HG02870 (cell line): ENCODE measurements around the gene HNRNPH2.

Experiments
- ATAC-seq: cut with Tn5 transposase; IDR thresholded peaks from one replicate; pipeline ENCODE4 v1.9.1; 2021; ENCODE audit warnings: mild to moderate bottlenecking, moderate library complexity; ENCODE audit not compliant: unreplicated experiment

The HNRNPH2 gene, protein sequence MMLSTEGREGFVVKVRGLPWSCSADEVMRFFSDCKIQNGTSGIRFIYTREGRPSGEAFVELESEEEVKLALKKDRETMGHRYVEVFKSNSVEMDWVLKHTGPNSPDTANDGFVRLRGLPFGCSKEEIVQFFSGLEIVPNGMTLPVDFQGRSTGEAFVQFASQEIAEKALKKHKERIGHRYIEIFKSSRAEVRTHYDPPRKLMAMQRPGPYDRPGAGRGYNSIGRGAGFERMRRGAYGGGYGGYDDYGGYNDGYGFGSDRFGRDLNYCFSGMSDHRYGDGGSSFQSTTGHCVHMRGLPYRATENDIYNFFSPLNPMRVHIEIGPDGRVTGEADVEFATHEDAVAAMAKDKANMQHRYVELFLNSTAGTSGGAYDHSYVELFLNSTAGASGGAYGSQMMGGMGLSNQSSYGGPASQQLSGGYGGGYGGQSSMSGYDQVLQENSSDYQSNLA

DNA sequence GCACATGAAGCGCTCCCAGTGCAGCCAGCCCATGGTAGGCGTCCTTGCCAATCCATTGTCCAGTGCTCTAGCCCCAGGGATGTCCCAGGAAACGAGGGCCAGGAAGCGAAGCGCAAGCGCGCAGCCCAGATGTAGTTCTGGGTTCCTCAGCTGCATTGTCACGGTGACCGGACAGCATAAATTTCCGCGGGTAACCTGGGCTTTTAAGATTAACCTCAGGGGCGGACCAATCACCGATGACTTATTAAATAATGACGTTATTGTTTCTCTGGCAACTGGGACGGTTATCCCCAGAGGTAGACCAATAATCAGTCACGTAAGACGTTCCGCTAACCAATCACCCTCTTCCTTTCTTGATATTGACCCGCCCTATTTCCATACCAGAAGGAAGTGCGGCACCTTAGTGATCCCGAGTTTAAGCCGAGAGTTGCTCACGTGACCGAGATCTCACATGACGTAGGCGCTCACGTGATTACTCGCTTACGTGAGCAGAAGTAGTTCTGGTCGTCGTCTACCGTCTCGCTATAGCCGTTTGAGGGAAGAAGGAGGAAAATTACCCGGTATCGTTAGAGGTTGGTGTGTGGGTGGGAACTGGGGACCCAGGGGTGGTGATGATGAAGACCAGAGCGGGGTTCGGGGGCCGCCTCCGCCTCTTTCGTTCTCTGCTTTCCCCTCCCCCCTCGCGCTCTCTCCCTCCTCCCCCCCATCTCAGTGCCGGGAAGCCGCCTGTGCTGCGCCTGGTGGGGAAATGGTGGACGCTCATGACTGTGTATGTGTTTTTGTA is at the start of gene HNRNPH2, which contains the start of gene GLA:
Gene HNRNPH2 (plus strand): TSS at position 475 of the 784 bp plus-strand sequence. CDS start 3,767 bp downstream, outside the sequence.
Gene GLA (minus strand): TSS at position 178 of the 784 bp plus-strand sequence. CDS start 22 bp downstream, at position 156.
- ATAC-seq = peak; percentile 86

GRCh38 chrX:101359966-101360365 is 48.1 kb upstream of the HNRNPH2 start:
- ATAC-seq = no peak

- ATAC-seq = no peak
These were observed 47.6 kb upstream of the HNRNPH2 start for GRCh38 chrX:101360390-101360789.

GRCh38 chrX:101362116-101362515 is 45.9 kb upstream of the HNRNPH2 start:
- ATAC-seq = no peak

- no peak for ATAC-seq
These were observed 45.3 kb upstream of the HNRNPH2 start for GRCh38 chrX:101362757-101363156.

DNA sequence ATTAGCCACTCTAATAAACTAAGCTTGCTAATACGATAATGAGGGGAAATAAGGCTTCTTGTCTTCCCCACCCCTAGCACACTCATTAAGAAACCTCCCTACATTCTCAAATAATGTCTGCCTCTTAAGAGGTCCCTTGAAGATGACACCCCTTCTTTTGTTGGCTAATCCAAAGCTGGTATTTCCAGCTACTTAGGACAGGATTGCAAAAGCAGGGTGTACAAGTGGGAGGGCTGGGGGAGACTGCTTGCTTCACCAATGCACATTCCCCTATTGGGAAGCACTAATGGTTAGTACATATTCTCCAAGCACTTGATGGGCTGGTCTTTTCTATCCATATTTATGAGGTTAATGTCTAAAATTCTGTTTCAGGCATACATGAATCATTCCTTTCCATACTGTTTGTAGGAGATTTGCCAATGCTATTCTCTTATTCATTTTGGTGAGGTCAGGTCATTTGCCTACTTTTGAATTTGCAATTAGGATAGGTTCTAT is 42.7 kb upstream of the HNRNPH2 start:
- no peak for ATAC-seq

GRCh38 chrX:101368800-101369199 is 39.2 kb upstream of the HNRNPH2 start:
- ATAC-seq = no peak

GRCh38 chrX:101369687-101370086 is 38.3 kb upstream of the HNRNPH2 start:
- no peak for ATAC-seq

- peak; percentile 83 for ATAC-seq
These were observed 37.0 kb upstream of the HNRNPH2 start for GRCh38 chrX:101370888-101371504.

DNA sequence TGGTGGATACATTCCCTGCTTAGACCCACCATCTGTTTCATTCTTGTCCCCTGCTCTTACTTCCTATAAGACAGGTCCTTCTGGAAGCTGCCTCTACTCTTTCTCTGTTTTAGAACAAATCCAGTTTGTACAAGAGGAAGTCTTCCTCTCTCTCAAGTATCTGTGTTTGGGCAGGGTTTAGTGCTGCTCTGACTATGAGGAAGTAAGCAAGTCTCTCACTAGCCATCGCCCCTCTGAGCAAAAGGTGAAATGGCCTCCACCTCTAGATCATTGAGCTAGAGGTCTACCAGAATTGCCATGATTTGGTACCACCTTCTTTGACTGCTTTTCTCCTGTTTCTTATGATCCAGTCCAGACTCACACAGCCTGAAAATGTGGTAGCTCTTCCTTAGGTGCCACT is 30.5 kb upstream of the HNRNPH2 start:
- ATAC-seq = peak; percentile 44

- ATAC-seq = peak; percentile 63
These were observed 24.3 kb upstream of the HNRNPH2 start for GRCh38 chrX:101383679-101384205.

DNA sequence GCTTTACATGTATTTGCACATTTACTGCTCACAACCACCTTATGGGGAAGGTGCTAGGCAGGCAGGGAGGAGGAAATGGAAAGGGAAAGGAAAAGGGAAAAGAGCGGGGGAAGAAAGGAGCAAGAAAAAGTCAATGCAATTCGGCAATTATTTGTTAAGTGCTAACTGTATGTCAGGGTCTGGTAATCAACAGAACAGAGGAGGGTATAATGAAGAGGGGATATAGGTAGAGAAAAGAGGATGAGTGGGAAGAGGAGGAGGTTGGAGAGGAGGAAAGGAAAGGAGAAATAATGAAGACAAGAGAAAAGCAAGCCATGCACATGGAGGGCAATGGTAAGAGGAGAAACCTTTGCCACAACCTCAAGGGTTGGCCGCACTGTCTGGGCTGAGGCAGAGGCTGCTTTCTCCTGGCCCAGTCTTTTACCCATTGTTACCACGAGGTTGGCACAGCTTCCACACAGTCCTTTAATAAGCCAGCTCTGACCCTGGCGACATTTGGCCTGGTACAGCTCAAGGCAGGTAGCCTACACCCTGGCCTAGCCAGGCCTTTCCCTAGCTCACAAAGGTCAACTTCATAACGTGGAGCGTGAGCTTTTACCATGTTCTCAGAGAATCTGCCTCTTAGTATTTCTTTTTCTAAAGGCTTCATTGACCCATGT is 22.9 kb upstream of the HNRNPH2 start:
- no peak for ATAC-seq

DNA sequence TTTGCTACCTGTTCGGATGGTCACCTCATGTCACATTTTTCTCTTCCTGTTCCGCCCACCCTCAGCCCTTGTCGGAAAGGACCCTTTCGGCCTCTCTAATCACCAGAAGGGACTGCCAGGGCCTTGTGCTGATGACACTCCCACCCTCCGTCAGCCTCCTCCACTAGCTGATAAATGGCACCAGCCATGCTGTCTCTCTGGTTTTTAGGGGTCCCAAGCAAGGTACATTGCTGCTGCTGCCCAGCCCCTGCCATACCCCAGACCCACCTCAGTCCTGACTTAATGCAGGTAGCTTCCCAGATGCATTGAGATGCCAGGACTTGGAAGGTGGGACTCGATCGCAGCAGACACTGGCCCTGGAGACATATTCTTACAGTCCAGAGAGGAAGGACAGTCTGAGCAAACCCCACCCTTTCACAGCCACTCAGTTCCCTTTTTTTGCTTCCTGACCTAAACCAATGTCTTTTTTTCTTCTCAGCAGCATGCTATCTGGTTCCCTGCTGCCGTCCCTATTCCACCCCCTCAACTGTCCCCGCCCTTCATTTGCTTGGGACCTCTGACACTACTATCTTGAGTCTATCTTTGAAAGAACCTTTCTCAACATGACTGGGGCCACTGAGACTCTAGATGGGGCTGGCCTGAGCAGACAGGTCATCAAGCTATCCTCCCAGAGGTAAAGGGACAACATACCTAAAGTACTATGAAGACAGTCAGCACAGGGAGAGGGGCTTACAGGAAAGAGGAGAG is 22.1 kb upstream of the HNRNPH2 start, which contains the start of gene BTK:
Gene BTK (minus strand): TSS at position 397 of the 747 bp plus-strand sequence. CDS start 10,907 bp downstream, outside the sequence.
- ATAC-seq = peak; percentile 63

GRCh38 chrX:101386542-101386885 is 21.5 kb upstream of the HNRNPH2 start:
- ATAC-seq = no peak

- no peak for ATAC-seq
These were observed 19.4 kb upstream of the HNRNPH2 start for GRCh38 chrX:101388604-101389003.

DNA sequence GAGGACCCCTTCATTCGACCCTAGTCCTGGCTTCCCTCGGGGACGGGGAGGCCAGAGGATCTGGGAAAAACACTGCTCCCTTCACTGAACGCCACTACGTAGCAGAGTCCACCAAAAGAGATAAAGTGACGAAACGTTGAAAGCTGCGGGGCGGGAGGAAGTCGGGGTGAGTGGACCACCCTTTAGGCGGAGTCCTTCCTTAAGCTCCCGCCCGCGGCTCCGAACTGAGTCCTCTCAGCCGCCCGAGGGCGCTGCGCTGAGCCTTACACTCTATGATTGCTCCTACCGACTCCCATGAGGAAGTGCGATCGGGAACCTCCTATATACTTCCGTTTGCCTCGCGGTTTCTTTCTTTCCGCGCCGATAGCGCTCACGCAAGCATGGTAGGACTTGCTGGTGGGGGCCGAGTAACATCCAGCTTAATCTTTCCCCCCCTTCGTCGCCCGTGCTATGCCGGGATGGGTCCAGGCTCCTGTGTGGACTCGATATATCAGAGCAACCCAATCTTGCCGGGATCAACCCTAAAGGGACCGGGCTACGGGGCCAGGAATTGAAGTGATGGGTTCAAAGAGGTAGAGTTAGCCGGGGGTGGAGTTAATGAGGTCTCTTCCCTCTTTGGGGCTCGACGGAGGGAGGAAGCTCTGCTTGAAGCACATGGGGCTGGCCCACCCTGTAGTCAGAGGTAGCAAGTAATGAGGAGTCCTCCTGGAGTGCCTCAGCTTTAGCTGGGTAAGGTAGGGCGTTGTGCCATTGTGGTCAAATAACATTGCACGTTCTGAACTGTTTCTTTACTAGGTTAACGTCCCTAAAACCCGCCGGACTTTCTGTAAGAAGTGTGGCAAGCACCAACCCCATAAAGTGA is 17.1 kb upstream of the HNRNPH2 start, which contains the start of gene RPL36A:
Gene RPL36A (plus strand): TSS at position 348 of the 862 bp plus-strand sequence. CDS start 33 bp downstream, at position 381.
- ATAC-seq = peak; percentile 69

DNA sequence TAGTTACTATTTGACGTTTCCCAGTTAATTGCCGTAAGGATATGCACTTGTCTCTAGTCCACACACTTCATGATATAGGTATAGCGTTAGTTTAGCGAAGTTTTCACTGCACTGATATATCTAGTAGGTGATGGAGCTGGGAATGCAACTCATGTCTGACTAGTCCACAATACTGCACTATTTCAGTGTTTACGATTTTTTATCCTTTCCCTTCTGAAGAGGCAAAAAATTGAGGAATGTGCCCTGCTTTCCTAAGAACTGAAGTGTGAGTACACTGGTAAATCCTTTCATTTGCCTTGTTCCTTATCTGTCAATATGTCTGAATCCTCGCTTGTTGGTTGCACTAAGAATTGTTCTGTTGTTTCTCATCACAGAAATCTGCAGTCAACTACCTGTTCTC is 16.2 kb upstream of the HNRNPH2 start:
- no peak for ATAC-seq

DNA sequence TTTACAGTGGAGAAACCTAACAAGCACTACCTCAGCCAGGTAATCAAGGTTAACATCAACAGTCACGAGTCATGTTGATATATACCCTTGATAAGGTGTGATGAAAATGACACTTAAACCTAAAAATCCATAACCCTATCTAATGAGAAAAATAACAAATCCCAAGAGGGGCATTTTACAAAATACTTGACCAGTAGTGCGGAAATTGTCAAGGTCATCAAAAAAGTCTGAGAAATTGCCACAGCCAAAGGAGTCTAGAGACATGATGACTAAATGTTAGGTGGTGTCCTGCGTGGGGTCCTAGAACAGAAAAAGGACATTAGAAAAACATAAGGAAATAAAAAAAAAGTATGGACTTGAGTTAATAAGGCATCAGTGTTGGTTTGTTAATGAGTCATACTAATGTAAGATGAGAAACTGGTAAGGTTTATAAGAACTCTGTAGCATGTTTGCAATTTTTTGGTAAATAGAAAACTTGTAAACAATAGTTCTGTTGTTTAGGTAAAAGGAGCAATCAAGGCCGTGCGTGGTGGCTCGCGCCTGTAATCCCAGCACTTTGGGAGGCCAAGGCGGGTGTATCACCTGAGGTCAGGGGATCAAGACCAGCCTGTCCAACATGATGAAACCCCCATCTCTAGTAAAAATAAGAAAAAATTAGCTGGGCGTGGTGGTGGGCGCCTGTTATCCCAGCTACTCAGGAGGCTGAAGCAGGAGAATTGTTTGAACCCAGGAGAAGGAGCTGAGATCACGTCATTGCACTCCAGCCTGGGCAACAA is 14.3 kb upstream of the HNRNPH2 start:
- ATAC-seq = no peak
